ENCODE results near the gene ATRAID.
A peak's percentile ranks its signal among the peaks of the same experiment; 100 is the strongest.

Gene ATRAID

GRCh38 chr2:27251766-27252165, 39.9 kb downstream of the ATRAID start:
- no peak for DNase-seq

DNA sequence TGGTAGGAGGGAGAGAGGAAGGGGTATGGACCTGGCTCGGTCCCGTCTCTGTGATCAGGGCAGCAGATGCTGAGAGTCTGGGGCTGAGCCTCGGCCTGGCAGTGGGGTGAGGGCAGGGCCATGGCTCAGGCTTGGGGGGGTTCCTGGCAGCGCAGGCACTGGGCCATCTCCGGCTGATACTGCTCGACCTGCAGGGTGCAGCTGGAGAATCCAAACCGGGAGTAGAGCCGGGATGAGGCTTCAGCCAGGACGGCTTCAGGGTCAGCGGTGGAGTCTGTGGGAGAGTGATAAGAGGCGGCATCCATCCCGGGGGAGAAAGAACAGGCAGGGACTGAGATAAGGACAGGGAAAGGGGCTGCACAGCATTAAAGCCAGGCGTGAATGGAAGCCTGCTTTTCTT, 43.3 kb downstream of the ATRAID start:
- no peak for DNase-seq

DNA sequence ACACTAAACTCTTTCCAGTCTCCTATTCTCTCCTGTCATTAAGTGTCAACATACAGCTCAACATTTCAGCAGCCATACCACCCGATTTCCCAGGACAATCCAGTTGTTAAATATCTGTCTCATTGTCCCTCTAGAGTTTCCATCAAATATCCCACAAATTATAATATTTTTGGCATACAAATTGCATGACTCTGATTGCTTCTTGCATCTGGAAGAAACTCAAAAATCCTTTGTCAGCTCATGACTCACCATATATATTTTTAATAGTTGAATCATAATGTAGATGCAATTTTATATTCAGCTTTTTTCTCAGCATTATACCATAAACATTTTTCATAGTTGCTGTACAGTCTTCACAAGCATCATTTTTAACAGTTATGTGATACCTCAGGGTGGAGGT, 43.8 kb downstream of the ATRAID start:
- DNase-seq = peak; percentile 79

GRCh38 chr2:27256855-27257454, 45.1 kb downstream of the ATRAID start:
- no peak for DNase-seq

DNA sequence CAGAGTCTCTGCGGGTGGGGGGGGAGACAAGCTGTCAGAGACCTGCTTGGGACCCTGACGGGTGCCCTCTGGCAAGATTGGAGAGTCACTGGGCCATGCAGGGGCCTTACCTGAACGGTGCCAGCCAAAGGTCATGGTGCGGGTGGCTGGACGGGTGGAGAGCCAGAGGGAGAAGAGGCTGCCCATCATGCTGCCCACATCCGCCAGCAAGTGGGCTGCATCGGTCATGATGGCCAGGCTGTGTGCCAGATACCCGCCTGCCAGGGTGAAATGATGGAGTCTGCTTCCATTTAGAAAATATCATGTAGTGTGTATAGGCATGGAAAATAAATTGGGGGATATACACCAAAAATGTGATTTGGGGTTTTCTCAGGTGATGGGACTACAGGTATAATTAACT, 46.2 kb downstream of the ATRAID start:
- DNase-seq = no peak

GRCh38 chr2:27261241-27261925, 49.5 kb downstream of the ATRAID start:
- no peak for DNase-seq

DNA sequence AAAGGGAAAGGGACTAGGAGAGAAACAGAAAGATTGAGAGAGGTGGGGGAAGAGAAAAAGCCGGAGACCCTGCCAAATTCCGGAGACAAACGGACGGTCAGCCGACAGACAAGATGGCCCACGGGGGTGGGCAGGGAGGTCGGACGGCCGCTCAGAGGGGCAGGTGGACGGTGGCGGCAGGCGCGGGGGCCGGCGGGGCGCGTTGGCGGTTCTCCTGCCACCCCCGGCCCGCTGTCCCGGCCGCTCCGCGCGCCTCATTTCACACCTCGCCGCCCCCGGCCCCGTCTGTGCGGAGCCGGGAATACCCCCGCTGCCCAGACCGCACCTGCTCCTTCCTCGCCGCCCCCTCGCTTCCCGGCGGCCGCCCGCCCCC, 50.1 kb downstream of the ATRAID start:
- DNase-seq = no peak

DNA sequence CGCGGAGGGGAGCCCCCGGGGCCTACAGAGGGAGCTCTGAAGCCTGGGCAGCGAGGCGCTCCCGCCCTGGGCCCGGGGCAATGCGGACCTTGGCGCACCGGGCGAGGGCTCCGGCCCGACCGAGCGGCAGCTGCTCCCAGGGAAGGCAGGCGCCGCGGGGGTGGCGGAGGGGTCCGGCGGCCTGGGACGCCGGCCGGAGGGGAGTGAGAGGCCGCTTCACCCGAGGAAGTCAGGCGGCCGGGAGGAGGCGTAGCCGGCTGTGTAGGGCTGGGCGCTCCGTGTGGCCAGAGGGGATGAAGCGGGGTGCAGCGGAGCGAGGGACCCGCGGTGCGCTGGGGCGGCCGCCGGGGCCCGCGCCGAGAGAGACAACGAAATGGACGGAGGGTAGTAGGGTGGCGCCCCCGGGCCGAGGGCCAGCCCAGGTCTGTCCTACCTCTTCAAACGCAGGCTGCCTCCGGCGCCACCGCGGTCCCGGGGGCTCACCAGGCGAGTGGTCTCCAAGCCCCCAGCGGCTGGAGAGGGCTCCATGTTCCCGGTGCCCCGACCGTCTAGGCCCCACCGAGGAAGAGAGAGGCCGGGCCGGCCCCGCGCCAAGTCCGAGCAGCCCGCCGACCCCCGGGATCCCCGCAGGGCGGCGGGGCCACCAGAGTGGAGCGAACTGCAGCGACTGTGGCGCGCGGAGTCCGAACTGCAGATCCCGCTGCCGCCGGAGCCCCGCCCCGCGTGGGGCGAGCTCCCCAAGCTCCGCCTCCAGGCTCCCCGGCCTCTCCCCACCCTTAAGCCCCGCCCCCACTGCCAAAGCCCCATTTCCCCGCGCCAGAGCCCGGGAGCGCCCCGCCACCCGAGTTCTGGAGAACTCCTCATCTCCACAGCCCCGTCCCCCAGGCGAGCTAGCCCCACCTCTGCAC, 50.8 kb downstream of the ATRAID start, which contains the start of gene SLC30A3:
SLC30A3 (minus strand) TSS at position 669 of the 908 bp plus-strand sequence; CDS start at position 528, 141 bp downstream.
- peak; percentile 22 for DNase-seq

GRCh38 chr2:27263287-27264252, 51.7 kb downstream of the ATRAID start:
- no peak for DNase-seq

- DNase-seq = no peak
Observed at GRCh38 chr2:27264253-27264752, 52.5 kb downstream of the ATRAID start.

DNA sequence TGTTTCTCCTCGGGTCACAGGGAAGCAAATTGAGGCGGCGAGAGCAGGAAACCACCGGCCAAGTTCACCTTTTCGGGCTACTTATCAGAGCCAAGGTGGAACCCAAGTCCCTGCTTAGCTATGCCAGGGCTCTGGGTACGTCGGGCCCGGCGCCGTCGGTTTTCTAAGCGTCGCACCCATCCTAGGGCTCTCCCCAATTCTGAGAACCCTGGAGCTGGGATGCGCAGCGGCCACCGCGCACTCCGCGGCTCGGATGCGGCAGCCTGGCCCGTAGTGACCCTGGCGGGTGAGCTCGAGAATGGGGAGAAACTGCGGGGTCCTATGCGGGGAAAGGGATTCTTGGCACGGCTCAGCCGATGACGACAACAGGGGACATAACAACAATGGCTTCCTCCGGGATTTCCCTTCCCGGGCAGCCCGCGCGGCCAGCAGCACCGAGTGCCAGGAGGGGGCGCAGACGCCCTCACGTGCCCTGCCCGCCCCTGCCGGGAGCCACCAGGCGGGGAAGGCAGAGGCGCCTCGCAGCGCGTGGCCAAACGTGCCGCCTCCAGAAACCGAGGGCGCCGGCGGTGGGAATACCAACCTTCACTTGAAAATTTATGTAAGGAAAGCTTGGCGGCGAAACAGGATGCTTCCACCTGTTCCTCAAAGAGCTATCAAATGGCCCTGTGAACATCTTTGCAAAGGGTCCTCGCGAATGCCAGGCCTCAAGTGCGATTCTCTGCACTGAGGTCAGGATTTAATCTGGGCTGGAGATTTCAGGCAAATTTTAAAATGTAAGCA, 53.1 kb downstream of the ATRAID start:
- peak; percentile 54 for DNase-seq

GRCh38 chr2:27265536-27265870, 53.7 kb downstream of the ATRAID start:
- DNase-seq = no peak

Measured in fibroblast of skin of right biceps (primary cell).